ENCODE data around the gene NEUROD2. TPM values are rescaled to one million over a fixed set of nuclear protein-coding genes. Genes with fewer than 3 reads are reported as not detected.
A peak's percentile ranks its signal among the peaks of the same experiment; 100 is the strongest.

NEUROD2 gene
- total RNA-seq, 4 donors from 2014 or later = 0.06 TPM; not detected in 3

DNA sequence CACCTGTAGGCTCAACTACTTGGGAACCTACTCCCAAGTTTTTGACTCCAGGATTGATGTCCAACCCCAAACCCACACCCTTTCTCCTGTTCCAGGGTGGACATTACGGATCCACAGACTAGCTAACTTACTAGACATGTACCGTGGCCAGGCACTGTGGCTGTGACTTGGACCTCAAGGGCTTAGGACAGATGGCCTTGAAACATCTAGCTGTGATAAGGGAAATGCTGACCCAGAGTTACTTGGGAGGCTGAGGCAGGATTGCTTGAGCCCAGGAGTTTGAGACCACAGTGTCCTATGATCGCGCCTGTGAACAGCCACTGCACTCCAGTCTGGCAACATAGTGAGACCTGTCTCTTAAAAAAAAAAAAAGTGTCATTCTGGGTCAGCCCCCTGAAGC lies 33.4 kb upstream of the NEUROD2 start:
- TF ChIP-seq, protein P1, sequence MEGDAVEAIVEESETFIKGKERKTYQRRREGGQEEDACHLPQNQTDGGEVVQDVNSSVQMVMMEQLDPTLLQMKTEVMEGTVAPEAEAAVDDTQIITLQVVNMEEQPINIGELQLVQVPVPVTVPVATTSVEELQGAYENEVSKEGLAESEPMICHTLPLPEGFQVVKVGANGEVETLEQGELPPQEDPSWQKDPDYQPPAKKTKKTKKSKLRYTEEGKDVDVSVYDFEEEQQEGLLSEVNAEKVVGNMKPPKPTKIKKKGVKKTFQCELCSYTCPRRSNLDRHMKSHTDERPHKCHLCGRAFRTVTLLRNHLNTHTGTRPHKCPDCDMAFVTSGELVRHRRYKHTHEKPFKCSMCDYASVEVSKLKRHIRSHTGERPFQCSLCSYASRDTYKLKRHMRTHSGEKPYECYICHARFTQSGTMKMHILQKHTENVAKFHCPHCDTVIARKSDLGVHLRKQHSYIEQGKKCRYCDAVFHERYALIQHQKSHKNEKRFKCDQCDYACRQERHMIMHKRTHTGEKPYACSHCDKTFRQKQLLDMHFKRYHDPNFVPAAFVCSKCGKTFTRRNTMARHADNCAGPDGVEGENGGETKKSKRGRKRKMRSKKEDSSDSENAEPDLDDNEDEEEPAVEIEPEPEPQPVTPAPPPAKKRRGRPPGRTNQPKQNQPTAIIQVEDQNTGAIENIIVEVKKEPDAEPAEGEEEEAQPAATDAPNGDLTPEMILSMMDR (IDR thresholded peaks at IDR 0.05) = no peak
- no peak for DNase-seq (ENCODE audit: low spot score)
- no peak for ATAC-seq (ENCODE audit: low FRiP score)

DNA sequence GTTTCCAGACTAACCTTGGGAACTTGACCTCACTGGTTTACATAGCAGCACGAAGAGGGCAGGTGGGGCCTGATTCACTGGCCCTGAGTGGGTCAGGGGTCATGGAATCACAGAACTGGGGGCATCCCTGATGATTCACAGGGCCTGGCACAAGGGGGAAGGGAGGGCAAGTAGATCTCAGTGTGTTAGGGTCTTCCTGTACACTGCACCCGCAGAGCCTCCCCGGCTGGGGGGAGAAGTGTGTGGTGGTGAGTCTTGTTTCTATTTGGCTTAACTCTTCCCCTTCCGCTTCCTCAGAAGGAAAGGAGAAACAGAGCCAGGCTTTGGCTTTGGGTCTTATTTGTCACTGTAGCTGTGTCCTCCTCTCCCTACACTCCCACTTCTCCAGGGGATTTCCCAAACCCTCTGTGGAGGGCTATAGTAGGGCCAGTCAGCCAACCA lies 32.9 kb upstream of the NEUROD2 start:
- ATAC-seq (ENCODE audit: low FRiP score) (no peak), DNase-seq (ENCODE audit: low spot score) (no peak)
- TF ChIP-seq, protein P1 (IDR thresholded peaks at IDR 0.05) = no peak

DNA sequence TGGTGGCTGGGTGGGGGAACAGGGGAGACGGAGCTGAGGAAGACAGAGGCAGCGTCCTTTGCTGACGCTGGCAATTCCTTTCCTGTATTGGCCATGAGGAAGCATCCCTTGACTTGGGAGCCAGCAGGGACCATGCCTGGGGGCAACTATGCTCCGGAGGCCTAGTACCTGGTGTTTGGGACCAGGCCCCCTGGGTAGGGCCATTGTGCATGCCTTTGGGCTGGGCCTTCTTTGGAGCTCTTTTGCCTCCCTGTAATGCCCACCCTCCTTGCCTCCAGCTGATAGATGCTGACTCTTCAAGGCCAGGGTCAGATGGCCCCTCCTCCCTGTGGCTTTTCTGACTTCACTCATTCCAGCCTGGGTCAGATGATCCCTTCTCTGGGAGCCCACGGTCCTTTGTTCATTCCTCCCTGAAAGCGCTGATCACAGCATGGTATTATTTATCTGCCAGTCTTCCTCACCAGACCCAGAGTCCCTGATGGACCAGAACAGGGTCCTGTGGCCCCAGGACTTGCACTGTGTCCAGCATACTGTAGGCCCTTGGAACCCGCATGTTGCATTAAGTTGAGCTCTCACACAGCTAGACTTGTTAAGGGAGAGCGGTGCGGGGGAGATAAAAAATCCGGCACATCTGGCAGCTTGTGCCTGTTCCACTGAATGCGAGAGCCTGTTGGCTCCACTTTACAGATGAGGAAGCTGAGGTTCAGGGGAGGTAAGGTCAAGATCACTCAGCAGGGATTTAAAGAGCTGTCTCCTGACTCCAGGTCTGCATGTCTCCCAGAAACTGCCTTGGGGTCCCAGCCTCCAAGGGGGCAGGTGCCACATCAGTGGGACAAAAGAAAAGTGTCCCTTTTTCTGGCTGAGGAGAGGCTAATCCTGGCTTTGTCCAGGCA lies 32.1 kb upstream of the NEUROD2 start:
- ATAC-seq (ENCODE audit: low FRiP score) = no peak
- no peak for DNase-seq (ENCODE audit: low spot score)
- TF ChIP-seq, protein P1 (IDR thresholded peaks at IDR 0.05) = no peak

DNA sequence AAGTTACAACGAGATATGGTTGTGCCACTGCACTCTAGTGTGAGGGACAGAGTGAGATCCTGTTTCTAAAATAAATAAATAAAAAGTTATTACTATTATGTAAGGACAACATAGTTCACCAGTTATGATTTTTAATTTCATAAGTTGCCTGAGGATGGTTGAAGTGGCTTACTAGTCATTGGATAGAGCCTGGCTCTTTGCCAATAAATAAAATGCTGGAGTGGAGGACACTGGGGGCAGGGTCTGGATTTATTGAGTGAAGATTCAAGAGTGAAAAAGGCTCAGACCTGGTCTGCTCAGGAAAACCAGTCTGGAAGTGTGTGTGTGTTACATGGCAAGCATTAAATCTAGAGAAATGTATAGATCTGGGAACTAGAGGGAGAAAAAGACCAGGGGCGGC lies 31.3 kb upstream of the NEUROD2 start:
- no peak for ATAC-seq (ENCODE audit: low FRiP score)
- TF ChIP-seq, protein P1 (IDR thresholded peaks at IDR 0.05) = no peak

DNA sequence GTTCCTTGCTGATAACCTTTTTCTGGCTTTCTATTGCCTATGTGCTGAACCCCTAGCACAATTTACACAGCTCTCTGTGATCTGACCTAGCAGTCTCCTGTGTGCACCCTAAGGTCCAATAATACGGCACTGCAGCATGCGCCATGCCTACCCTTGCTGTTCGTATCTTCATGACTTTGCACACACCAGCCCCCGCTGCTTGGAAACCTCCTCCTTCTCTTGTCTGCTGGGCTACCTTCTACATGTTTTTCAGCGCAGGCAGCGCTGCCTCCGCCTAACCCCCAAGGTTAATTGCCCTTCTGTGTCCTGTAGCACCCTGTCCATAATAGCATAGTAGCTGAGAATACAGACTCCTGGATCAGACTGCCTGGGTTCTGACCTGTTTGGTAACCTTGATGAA lies 30.6 kb upstream of the NEUROD2 start:
- DNase-seq (ENCODE audit: low spot score) = no peak
- TF ChIP-seq, protein P1 (IDR thresholded peaks at IDR 0.05) = no peak
- no peak for ATAC-seq (ENCODE audit: low FRiP score)

More for the DNA sequence above, 31.3 kb upstream of the NEUROD2 start:
- no peak for DNase-seq (ENCODE audit: low spot score)

DNA sequence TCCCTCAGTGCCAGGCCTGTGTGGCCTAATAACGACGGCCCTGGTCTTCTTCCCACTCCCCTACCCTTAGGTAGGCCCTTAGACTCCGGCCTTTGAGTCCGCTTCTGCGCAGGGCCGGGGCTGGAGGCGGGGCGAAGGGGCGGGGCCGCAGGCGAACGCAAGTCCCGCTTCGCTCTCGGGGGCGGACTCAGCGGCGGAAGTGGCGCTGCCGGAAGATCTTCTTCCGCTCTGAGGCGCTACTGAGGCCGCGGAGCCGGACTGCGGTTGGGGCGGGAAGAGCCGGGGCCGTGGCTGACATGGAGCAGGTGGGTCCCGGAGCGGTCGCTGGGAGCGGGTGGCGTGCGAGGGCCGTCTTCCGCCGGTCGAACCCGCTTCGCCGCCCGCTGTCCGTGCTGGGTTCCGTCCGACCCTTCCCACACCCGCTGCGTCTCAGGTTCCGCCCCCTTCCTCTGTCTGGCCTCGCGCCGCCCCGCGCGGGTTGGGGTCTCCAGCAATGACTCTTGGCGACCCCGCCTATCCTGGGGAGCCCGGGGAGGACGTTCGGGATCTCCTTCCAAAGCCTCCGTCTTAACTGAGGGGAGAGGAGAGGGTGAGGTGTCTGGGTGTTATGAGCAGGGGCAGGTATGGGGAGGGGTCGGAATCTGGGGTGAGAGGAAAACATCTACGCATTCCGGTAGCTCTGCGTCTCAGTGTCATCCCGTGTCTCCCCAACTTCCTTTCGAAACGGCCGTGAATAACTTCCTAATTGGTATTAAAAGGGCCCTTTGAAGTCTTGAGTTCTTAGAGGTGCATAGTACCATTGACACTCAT lies 29.4 kb upstream of the NEUROD2 start, which contains the start of gene STARD3:
Gene STARD3 (plus strand): TSS at position 218 of the 810 bp plus-strand sequence. CDS start 16,388 bp downstream, outside the sequence.
- DNase-seq (ENCODE audit: low spot score) = peak; percentile 54
- ATAC-seq (ENCODE audit: low FRiP score) = peak; percentile 89
- TF ChIP-seq, protein P1 (IDR thresholded peaks at IDR 0.05) = no peak
